GM13977 (cell line): ENCODE results near the gene MRPL41.
"Not testable (repeated sequence)": the region's sequence is repeated elsewhere in the genome, so short reads cannot be mapped to it uniquely, and the experiment has no call there.

ENCODE experiments used
- DNase-seq: peaks from one replicate; pipeline ENCODE4 v3.0.0; 2012; ENCODE audit warnings: low spot score
- CTCF ChIP-seq: IDR thresholded peaks from 2 replicates; pipeline ENCODE4 v1.5.1; 2012; ENCODE audit warnings: mild to moderate bottlenecking, control low read depth; ENCODE audit not compliant: insufficient read depth; ENCODE audit errors: extremely low read depth, missing control alignments
- in situ Hi-C: fragments of 300-500 bp; cut with MboI; formaldehyde crosslinking; loops from one replicate; pipeline ENCODE4 v1.12.0; 2022; ENCODE audit warnings: low sequenced_read_pairs, low pct_unique_long_range_greater_than_20kb, mixed read lengths, inconsistent platforms; ENCODE audit not compliant: unreplicated experiment

MRPL41 gene

GRCh38 chr9:137535120-137535428 is 16.6 kb upstream of the MRPL41 start:
- no peak for TF ChIP-seq CTCF
- DNase-seq, result no peak
- in situ Hi-C loops, result no loop called here

- DNase-seq, in situ Hi-C loops: not testable (repeated sequence)
Measured at GRCh38 chr9:137536594-137537131, 15.0 kb upstream of the MRPL41 start.

GRCh38 chr9:137538058-137538457 is 13.6 kb upstream of the MRPL41 start:
- in situ Hi-C loops, result no loop called here
- no peak for DNase-seq
- no peak for TF ChIP-seq CTCF

GRCh38 chr9:137540536-137540935 is 11.1 kb upstream of the MRPL41 start:
- no peak for DNase-seq
- no peak for TF ChIP-seq CTCF
- in situ Hi-C loops, result no loop called here

- no peak for TF ChIP-seq CTCF
- no peak for DNase-seq
- in situ Hi-C loops, result no loop called here
Measured at GRCh38 chr9:137542486-137542885, 9.2 kb upstream of the MRPL41 start.

GRCh38 chr9:137543237-137543963 is 8.3 kb upstream of the MRPL41 start:
- no peak for TF ChIP-seq CTCF
- no peak for DNase-seq
- in situ Hi-C loops, result no loop called here

- in situ Hi-C loops, result no loop called here
- TF ChIP-seq CTCF, result no peak
- DNase-seq, result no peak
Measured at GRCh38 chr9:137544176-137544760, 7.4 kb upstream of the MRPL41 start.
